ENCODE measurements around the gene MCTP2.

Gene MCTP2

GRCh38 chr15:94446441-94446840 is 215.1 kb downstream of the MCTP2 start:
- DNase-seq (ENCODE audit: insufficient read length, low spot score) (no peak), FAIRE-seq (no peak)
- TF ChIP-seq POLR2A (IDR thresholded peaks at IDR 0.05; ENCODE audit: low read depth, low read length): no peak

- DNase-seq (ENCODE audit: insufficient read length, low spot score) (no peak), FAIRE-seq (no peak)
- TF ChIP-seq POLR2A (IDR thresholded peaks at IDR 0.05; ENCODE audit: low read depth, low read length): no peak
Observed at GRCh38 chr15:94451466-94451865, 220.1 kb downstream of the MCTP2 start.

- TF ChIP-seq POLR2A (IDR thresholded peaks at IDR 0.05; ENCODE audit: low read depth, low read length): no peak
- no peak for FAIRE-seq
- no peak for DNase-seq (ENCODE audit: insufficient read length, low spot score)
Observed at GRCh38 chr15:94453227-94453988, 222.0 kb downstream of the MCTP2 start.

- no peak for TF ChIP-seq POLR2A (IDR thresholded peaks at IDR 0.05; ENCODE audit: low read depth, low read length)
- no peak for DNase-seq (ENCODE audit: insufficient read length, low spot score)
- FAIRE-seq: no peak
Observed at GRCh38 chr15:94455297-94455696, 223.9 kb downstream of the MCTP2 start.

GRCh38 chr15:94456226-94456625 is 224.9 kb downstream of the MCTP2 start:
- DNase-seq (ENCODE audit: insufficient read length, low spot score): no peak
- no peak for FAIRE-seq
- TF ChIP-seq POLR2A (IDR thresholded peaks at IDR 0.05; ENCODE audit: low read depth, low read length): no peak

GRCh38 chr15:94457661-94458060 is 226.3 kb downstream of the MCTP2 start:
- TF ChIP-seq POLR2A (IDR thresholded peaks at IDR 0.05; ENCODE audit: low read depth, low read length): no peak
- no peak for DNase-seq (ENCODE audit: insufficient read length, low spot score)
- no peak for FAIRE-seq

GRCh38 chr15:94460624-94461023 is 229.3 kb downstream of the MCTP2 start:
- no peak for TF ChIP-seq POLR2A (IDR thresholded peaks at IDR 0.05; ENCODE audit: low read depth, low read length)
- DNase-seq (ENCODE audit: insufficient read length, low spot score) (no peak), FAIRE-seq (no peak)

GRCh38 chr15:94467034-94467433 is 235.7 kb downstream of the MCTP2 start:
- no peak for DNase-seq (ENCODE audit: insufficient read length, low spot score)
- no peak for FAIRE-seq
- TF ChIP-seq POLR2A (IDR thresholded peaks at IDR 0.05; ENCODE audit: low read depth, low read length): no peak

- no peak for TF ChIP-seq POLR2A (IDR thresholded peaks at IDR 0.05; ENCODE audit: low read depth, low read length)
- FAIRE-seq (no peak), DNase-seq (ENCODE audit: insufficient read length, low spot score) (no peak)
Observed at GRCh38 chr15:94470492-94470891, 239.1 kb downstream of the MCTP2 start.

- DNase-seq (ENCODE audit: insufficient read length, low spot score) (no peak), FAIRE-seq (no peak)
- no peak for TF ChIP-seq POLR2A (IDR thresholded peaks at IDR 0.05; ENCODE audit: low read depth, low read length)
Observed at GRCh38 chr15:94476686-94477085, 245.3 kb downstream of the MCTP2 start.

- no peak for TF ChIP-seq POLR2A (IDR thresholded peaks at IDR 0.05; ENCODE audit: low read depth, low read length)
- FAIRE-seq (no peak), DNase-seq (ENCODE audit: insufficient read length, low spot score) (no peak)
Observed at GRCh38 chr15:94477913-94478553, 246.7 kb downstream of the MCTP2 start.

GRCh38 chr15:94478763-94479162 is 247.4 kb downstream of the MCTP2 start:
- no peak for TF ChIP-seq POLR2A (IDR thresholded peaks at IDR 0.05; ENCODE audit: low read depth, low read length)
- no peak for DNase-seq (ENCODE audit: insufficient read length, low spot score)
- no peak for FAIRE-seq

GRCh38 chr15:94480289-94480834 is 249.0 kb downstream of the MCTP2 start:
- DNase-seq (ENCODE audit: insufficient read length, low spot score) (no peak), FAIRE-seq (no peak)
- no peak for TF ChIP-seq POLR2A (IDR thresholded peaks at IDR 0.05; ENCODE audit: low read depth, low read length)

GRCh38 chr15:94485148-94485719 is 253.9 kb downstream of the MCTP2 start:
- TF ChIP-seq POLR2A (IDR thresholded peaks at IDR 0.05; ENCODE audit: low read depth, low read length): no peak
- FAIRE-seq: no peak
- DNase-seq (ENCODE audit: insufficient read length, low spot score): no peak
